Fibroblast of villous mesenchyme (primary cell): Measurements from ENCODE around the gene OPN4. TPM values are rescaled to one million over a fixed set of nuclear protein-coding genes. Genes with fewer than 3 reads are reported as not detected.

Experiments used
- DNase-seq: peaks from one replicate; pipeline ENCODE4 v3.0.0-alpha.2; 2010; ENCODE audit warnings: low read depth
- H3K4me3 ChIP-seq: 2 replicates; pipeline ENCODE4 v1.5.1; 2011; ENCODE audit warnings: low read depth, mild to moderate bottlenecking, low read length
- total RNA-seq: library from RNA; depleted of rRNA; stranded (reverse); fragments of >200 nt; gene quantifications from 2 replicates; pipeline ENCODE4 v1.2.3, GENCODE V29; 2012
- TF ChIP-seq, protein P1 (sequence below): IDR thresholded peaks from 2 replicates; pipeline ENCODE4 v1.5.1; 2012; ENCODE audit warnings: low read depth, mild to moderate bottlenecking, low read length; ENCODE audit not compliant: insufficient read depth

The OPN4 gene
- total RNA-seq, 1 donor: not detected

DNA sequence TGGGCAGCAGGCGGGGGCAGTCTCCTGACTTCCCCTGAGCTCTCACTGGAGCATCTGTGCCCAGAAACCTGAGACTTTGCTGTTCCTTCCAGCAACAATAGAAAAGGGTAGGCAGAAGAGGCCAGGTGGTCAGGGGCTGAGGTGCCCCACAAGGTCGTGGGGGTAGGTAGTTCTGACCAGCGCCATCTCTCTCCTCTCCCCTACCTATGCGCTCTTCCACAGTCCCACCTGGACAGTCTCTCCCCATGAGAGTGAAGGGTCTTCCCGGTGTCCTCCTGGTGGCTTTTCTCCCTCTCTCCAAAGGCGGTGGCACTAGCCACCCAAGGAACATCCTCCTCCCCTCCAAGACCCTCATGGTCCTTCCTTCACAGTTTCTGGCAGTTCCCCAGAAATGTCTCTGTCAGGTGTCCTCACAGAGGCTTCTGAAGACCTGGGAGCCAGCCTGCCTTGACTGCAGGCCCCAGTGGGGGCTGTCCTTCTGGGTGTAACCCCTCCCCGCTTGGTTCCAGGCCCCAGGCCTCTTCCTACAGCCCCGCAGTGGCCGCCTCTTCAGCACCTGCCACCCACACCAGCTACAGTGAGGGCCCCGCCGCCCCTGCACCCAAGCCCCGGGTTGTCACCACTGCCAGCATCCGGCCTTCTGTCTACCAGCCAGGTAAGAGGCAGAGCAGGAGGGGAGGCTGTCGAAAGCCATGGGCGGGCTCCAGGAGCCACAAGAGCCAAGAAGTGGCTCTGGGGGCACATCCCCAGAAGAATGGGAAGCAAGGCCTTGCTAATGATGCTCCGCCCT is 55.2 kb downstream of the OPN4 start:
- TF ChIP-seq, protein P1, sequence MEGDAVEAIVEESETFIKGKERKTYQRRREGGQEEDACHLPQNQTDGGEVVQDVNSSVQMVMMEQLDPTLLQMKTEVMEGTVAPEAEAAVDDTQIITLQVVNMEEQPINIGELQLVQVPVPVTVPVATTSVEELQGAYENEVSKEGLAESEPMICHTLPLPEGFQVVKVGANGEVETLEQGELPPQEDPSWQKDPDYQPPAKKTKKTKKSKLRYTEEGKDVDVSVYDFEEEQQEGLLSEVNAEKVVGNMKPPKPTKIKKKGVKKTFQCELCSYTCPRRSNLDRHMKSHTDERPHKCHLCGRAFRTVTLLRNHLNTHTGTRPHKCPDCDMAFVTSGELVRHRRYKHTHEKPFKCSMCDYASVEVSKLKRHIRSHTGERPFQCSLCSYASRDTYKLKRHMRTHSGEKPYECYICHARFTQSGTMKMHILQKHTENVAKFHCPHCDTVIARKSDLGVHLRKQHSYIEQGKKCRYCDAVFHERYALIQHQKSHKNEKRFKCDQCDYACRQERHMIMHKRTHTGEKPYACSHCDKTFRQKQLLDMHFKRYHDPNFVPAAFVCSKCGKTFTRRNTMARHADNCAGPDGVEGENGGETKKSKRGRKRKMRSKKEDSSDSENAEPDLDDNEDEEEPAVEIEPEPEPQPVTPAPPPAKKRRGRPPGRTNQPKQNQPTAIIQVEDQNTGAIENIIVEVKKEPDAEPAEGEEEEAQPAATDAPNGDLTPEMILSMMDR: no peak
- no peak for DNase-seq
- H3K4me3 ChIP-seq: no peak overlapping the region

DNA sequence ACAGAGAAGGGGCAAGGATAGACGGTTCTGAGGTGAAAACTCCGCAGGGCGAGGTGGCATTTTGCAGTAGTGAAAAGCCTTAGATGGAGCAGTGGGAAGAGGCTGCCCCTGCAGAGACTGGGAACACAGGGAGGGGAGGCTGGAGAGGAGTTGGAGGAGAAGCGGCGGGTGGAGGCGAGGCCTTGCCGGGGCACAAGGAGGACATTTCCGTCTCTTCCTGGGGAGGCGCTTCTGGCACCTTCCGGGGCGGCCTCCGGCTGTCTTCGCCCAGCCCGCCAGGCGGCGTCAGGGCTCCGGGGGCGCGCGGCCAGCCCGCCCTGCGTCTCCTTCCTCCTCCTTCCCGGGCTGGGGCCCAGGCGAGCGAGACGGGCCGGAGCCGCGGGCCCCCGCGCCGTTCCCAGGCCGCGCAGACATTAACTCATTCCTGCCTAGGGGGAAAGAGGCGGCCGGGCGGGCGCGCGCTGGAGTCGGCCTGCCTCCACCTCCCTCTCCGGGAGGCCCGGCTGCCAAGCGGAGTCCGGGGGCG is 56.7 kb downstream of the OPN4 start:
- DNase-seq: peak; percentile 89
- TF ChIP-seq, protein P1: peak; percentile 74
- H3K4me3 ChIP-seq: peak overlapping the region; percentile 63

DNA sequence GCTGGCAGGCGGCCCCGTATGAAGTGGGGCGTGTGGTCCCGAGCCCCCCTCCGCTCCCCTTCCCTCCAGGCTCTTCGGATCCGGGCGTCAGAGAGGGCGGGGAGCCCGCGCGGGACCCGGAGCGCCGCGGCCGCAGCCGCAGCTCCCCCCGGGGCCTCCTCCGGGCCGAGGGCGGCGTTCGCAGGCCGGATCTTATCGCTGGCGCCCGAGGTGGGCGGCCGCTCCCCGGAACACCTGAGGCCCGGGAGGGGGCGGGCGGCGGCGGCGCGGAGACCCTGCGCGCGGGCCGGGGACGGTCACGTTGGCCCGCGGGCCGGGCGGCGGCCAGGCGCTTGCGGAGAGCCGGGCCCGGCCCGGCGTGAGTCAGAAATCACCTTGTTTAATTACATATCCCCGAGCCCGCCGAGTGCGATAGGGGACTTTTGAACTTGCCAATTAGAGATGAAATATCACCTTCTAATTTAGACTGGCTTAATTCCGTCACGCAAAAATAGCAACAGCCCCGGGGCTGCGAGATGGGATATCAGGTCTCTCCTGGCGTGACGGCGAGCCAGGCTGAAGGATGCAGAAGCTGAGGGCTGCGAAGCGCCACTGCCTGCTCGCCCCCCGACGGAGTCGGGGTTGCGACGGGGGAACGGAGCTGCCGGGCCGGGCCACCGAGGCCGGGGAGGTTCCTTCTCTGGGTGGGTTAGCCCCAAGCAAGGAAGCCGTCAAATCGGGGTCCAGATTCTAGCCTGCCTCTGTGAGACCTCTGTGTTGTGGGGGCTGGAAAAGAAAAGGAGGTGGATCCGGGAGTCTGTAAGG is 57.4 kb downstream of the OPN4 start:
- DNase-seq: peak; percentile 47
- H3K4me3 ChIP-seq: peak overlapping the region; percentile 63
- TF ChIP-seq, protein P1: no peak

DNA sequence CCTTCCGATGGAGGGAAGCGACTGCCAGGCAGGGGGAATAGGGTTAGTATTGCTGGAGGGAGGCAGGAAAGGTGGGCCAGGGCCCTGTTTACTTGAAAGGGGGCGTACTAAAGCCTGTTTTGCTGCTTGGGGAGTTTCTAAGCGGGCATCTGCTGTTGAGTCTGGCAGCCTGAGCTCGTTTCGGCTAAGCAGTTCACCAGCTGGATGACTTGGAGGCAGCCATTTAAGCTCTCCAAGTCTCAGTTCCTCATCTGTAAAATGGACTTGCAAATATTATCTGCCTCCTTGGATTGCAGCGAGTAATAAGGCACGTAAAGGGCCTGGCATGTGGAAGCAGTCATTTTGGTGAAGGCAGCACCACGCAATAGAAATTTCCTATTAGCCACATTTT is 58.0 kb downstream of the OPN4 start:
- TF ChIP-seq, protein P1: no peak
- no peak for DNase-seq
- peak overlapping the region; percentile 63 for H3K4me3 ChIP-seq

DNA sequence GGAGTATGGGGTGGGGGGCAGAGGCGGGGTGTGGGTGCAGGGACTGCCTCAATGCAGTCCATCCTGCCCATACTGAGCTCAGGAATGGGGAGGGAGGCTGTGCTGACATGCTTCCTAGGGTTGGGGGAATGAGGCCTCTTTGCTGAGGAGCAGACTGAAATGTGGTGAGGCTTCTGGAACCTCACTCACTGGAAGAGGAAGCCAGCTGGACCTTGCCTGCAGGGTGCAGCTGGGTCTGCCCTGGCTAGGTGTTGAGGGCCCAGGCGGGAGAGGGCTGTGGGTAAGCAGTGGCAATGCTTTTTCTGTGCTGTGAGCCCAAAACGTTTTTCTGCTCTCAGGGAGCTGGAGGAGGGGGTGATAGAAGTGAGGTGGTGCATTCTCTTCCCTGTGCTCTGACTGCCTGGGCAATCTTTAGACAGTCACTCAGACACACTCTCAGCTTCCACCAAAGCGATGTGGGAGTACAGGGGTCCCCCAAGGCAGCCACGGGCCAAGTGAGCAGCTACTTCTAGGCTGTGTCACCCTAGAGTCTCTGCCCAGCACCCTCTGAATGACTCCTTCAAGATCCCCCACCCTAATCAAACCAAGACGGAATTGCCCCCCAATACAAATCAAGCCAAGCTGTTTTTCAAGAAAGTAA is 60.9 kb downstream of the OPN4 start:
- DNase-seq: no peak
- TF ChIP-seq, protein P1: no peak
- H3K4me3 ChIP-seq: no peak overlapping the region

DNA sequence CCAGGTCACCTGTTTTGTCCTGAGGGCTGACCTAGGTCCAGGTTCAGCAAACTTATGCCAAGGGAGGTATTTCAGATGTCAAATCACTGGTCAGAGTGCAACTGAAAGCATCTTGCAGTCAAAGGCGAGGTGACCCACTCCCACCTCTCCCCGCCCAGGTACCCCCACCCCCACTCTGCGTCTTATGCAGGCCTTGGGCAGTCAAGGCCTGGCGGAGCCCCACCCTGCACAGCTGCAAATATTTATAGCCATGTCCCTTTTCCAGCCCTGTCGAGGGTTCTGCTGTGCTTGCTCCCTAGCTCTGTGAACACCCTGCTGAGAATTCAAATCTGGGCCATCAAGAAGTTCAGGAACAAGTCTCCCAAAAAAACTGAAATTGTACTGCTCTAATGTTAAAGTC is 61.5 kb downstream of the OPN4 start:
- no peak for DNase-seq
- H3K4me3 ChIP-seq: no peak overlapping the region
- TF ChIP-seq, protein P1: no peak
